HG02623 (cell line): ENCODE measurements around the gene FGF18.

ENCODE experiments used
- ATAC-seq: cut with Tn5 transposase; IDR thresholded peaks from one replicate; pipeline ENCODE4 v1.9.1; 2021; ENCODE audit warnings: moderate library complexity; ENCODE audit not compliant: unreplicated experiment

The FGF18 gene

DNA sequence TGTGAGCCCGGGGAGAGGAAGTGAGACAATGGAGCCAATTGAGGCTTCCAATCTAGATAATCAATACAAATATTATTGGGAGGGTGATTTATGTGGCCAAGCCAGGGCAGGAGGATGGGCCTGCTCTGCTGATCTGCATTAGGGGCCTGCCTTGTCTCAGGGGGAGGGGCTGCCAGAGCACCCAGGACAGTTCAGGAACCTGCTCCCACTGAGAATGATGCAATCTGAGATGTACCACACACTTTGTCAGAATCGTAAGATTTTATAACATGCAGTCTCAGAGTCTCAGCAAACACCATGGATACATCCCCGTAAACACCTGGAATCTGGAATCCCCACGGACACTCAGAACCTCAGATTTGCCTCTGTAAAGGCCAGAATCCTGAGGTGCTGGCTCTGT is 19.3 kb downstream of the FGF18 start:
- ATAC-seq = no peak

DNA sequence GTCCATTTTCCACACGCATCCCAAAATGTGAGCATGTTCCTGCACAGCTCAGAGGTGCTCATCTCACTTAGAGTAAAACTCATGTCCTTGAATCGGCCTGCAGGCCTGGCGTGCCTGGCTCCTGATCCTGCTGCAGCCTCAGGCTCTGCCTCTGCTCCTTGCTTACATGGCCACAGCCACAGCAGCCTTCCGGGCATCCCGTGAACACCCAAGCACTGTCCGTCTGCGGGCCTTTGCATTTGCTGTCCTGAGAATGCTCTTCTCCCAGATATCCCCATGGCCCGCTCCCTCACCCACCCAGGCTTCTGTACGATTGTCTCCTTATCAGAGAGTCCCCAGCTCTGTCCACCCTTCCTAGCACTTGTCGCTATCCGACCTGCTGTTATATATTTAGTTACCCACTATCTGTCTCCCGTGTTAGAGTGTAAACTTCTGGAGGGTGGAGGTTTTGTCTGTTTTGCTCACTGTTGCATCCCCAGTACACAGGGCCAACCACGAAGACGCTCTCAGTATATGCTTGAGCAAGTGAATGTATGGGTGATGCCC is 21.9 kb downstream of the FGF18 start:
- ATAC-seq = no peak

DNA sequence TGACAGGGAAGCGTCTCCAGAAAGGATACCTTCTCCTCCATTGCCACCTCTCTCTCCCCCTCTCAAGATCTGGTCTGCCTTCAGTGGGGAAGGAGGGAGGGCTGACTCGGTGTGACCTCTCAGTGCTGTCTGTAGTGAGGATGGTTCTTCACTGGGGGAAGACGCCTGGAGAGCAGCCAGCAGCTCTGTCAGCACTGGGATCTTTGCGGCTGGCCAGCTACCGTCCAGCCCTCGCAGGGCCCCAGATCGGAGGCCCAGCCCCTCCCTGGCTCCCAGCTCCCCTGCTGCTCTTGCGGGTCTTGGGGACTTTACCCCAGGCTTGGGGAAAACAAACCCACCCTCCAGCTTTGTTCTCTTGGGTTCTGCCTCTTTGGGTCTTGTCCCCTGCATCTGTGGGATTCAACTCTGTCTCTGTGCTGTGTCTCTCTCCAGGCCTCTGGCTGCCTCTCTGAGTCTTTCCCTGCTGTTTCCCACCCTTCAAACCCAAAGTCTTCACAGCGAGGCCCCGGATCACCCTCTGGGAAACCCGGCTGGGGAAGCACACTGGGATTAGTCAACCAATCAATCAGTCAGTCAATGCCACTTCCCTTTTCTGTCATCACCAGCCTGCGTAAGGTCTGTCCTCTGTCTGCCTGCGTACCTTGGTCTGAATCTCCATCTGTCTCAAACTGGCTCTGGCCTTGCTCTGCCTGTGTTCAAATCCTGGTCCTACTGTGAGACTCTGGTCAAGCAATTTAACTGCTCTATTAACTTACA is 23.0 kb downstream of the FGF18 start:
- ATAC-seq = no peak

DNA sequence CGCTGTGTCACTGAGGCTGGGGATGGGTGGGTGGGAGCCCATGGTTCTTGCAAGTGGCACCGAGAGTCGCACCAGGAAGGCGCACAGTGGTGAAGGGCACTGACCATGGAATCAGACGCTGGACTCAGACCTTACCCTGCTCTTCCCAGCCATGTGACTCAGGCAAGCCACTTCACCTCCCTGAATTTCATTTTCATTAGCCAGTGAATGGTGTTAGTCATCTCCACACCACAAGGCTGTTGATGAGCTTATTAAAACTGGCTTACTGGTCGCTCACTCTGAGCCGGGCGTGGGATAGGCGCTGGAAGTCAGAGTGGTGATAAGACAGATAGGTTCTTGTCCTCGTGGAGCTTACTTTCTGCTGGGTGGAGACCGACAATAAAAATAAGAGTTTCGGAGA is 25.1 kb downstream of the FGF18 start:
- ATAC-seq = no peak

DNA sequence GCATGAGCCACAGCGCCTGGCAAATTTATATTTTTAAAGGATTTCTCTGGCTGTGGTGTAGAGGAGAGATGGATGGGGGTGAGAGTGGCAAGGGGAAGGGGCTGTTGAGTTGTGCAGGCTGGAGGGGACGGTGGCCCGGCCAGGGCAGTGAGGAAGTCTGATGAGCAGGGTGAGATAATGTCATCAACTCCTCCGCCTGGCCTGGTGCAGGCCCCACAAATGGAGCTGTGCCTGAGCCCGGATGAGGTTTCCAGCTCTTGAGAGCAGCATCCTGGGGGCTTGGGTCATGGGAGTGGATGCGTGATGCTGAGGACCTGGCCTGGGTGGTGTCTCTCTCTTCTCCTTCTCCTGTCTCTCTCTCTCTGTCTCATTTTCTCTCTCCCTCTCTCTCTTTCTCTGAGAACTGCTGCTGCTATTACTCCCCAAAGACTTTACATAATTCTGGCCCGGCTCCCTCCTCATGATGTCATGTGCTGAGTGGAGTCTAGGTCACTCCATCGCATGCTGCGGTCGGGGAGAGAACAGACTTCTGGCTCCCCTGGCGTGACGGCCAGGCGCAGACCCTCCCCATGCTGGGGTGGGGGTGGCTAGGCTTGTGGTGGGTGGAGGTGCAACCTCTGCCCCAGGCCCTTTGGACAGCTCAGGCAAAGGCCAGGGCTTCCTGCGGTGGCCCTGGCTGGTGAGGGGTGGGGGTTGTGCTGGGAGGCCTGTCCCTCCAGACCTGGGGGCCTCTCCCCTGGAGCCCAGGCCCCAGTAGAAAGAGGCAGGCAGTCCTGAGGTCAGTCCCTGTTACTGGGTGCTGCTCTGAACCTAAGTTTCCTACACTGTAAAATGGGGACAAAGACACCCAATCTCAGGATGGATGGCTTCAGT is 26.4 kb downstream of the FGF18 start:
- ATAC-seq = no peak

DNA sequence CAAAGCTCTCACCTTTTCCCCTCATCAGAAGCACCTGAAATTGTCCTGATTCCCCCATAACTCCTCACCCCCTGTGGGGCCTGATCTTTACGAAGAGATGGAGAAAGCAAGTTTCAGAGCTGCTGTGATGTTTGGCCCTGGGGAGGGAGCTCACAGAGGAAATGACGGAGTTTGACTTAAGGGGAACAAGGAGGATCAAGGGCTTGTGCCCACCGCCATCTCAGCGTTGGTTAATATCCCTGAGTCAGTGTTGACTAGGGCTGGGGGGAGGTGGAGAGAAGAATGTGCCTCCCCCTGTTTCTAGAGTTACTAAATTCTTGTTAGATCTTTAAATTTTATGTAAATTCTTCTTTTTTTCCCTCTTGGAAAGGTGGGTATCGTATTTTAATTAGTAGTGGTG is 27.8 kb downstream of the FGF18 start:
- ATAC-seq = no peak

DNA sequence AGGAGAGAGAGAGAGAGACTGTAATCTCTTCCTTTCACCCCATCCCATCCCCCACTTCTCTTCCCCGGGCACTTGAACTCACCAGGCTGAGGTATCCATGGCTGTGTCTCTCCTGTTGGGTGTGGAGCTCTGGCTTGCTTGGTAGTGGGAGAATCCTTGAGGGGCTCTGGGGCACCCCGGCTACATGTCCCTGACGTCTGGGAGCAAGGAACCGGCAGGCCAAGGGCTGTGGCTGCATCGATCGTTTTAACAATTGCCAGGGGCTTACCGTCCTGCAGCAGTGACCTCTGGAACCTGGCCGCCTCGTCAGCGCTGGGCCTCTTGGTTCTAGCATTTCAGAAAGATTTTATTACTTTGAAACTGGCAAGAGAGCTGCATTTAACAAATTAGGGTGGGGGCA is 30.0 kb downstream of the FGF18 start:
- no peak for ATAC-seq

DNA sequence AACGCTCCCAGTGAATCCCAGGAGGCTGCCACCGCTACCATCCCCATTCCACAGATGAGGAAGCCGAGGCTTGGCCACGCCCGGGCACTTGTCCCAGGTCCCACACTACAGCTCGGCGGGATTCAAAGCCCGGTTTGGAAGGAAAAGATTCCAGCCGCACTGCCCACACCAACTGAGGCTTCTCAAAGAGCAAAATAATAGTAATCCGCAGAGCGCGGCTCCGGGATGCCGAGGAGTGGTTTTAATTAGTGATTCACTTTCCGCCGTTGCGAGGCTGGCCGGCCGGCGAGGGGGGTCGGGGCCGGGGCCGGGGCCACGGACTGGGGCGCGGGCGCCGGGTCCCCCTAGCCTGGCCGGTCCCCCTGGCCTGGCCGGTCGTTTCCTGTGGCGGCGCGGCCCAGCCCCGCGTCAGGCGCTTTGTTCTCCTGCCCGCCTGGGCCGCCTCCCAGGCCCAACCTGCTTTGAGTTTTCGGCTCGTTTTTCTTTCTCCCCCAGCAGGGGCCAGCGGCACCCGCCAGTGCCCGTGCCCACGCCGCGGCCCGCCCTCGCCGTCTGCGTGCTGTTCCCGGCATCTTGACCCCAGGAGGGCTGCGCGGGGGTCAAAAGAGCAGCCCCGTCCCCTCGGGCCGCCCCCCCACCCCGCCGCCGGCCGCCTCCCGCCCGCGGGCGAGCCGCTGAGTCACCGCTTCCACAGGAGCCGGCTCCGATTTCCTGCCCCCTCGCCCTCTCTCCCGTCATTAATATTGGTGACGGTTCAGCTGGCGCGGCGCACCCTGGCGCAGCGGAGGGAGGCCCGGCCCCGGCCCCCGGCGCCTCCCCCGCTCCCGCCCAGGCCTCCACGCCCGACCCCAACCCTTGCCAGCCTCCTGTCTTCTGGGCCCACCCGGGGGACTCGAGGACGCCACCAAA is 31.2 kb downstream of the FGF18 start:
- no peak for ATAC-seq

DNA sequence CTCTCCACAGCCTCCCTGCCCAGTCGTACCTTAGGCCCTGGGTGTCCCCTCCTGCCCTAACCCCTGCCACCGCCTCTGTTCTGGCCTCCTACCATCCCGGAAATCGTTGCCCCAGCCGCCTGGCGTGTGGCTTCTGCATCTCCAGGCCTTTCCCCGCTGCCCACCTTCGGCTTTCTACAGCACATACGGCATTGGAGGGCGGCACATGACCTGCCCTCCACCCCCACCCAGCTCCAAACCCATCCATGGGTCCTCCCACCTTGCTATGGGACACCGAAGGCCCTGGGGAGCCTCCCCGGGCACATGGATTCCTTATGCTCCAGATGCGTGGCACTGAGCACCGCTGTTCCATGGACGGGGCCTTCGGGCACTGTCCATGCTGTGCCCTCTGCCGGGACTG is 32.0 kb downstream of the FGF18 start:
- ATAC-seq = no peak

DNA sequence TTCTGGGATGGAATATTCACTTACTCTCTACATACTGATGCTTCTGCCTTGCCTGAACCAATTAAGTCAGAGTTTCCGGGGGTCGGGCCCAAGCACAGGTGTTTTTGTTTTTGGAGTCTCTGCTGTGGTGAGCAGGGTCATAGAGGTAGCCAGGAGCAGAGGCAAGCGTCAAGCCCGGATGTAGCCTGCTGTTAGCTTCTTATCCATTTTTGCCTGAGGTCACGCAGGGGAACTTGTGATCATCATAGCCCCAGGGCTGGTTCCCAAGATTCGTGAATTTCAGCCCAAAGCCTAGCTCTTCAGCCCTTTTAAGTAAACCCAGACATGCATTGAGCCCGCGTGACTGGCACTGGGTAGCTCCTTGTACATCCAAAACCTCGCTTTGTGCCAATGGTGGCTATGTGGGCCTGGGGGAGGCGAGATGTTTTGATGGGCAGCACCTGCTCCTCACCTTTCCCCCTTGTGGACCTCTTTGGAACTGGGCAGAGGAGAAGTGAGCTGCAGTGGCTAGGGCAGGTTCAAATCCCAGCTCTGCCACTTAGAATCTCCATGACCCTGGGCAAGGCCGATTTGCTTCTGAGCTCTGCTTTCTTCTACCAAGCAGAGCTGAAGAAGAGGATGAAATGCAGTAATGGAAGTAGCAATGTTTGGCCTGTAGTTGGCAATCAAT is 33.7 kb downstream of the FGF18 start:
- ATAC-seq = no peak

DNA sequence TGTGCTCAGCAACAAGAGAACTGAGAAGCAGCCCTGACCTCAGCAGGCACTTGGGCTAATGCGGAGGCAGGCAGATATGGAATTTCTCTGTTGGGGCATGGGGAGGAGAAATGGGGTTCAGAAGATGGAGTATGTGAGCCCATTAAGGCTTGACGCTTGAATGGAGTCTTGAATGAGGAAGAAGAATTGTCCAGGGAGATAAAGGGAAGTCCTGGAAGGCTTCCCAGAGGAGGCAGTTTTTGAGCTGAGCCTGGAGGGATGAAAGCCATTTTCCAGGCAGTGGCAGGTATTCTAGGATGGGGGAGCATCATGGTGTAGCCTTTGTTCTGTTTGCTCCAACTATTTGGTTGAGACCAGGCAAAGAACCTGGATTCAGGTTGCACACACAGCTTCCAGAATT is 34.5 kb downstream of the FGF18 start:
- ATAC-seq = no peak

DNA sequence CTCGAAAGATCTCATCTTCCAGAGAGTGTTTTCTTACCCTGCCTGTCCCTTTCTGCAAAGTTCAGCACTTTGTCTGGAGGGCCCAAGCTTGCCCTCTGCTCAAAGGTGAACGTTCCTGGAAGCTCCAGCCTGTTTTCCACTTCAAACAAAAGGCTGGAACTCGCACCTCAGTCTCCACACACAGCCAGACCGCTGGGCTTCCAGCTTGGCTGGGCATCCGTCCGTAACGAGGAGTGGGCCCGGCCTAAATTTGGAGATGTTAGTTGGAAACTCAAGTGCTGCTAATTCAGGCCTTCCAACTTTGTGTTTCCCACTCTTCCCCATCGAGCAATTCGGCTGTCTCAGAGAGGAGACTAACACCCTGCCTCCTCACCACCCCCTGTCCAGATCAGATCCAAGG is 35.1 kb downstream of the FGF18 start:
- ATAC-seq = no peak

DNA sequence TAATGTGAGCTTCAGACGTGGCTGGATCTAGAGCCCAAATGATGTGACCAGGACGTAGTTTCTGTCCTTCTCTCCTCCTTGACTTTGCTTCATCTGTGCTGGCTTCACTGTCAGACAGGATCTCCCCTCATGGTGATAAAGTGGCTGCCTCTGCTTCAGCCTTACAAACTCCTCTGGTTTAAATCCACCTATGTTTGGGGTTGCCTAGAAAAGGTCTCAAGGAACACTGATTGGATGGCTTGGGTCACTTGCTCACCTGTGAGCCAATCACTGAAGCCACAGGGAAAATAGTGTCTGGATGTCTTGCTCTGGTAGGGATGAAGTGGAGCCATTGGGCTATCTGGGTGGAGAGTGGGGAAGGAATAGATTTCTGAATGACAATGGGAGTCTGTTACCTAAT is 36.1 kb downstream of the FGF18 start:
- ATAC-seq = no peak

DNA sequence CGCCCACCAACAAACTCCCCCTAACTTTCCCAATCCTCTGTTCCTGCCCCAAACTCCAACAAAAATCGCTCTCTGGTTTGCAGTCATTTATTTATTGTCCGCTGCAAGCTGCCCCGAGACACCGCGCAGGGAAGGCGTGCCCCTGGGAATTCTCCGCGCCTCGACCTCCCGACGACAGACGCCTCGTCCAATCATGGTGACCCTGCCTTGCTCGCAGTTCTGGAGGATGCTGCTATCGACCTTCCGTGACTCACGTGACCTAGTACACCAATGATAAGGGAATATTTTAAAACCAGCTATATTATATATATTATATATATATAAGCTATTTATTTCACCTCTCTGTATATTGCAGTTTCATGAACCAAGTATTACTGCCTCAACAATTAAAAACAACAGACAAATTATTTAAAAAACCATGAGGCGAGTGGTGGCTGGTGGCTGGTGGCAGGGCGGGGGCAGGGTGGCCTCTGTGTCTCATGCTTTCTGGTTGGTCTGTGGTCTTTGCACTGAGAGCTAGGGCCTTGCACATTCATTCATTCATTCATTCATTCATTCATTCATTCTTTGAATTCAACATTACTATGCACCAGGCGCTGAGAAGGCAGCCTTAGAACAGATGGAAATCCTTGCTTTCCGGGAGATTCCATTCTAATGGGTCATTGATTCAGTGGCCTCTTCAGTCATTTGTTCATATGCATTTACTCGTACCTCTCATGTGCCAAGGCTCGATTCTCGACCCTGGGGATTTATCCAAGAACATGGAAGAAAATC is 37.9 kb downstream of the FGF18 start:
- ATAC-seq = no peak

DNA sequence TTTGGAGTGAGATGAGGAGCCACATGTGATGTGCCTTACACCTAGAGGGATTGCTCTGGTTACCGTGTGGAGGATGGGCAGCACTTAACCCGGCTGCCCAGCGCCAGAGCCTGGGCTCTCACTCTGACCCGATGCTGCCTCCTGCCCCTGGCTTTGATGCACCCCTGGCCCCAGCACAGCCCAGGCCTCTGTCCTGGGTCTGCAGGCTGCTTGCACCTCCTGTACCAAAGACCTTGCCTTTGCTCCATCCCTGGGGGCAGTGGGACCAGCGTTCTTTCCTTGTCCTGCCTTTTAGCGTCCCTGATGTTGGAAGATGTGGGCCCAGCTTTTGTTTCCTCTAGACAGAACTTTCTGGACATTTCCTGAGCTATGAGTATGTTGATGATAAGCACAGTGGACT is 40.4 kb downstream of the FGF18 start:
- no peak for ATAC-seq

DNA sequence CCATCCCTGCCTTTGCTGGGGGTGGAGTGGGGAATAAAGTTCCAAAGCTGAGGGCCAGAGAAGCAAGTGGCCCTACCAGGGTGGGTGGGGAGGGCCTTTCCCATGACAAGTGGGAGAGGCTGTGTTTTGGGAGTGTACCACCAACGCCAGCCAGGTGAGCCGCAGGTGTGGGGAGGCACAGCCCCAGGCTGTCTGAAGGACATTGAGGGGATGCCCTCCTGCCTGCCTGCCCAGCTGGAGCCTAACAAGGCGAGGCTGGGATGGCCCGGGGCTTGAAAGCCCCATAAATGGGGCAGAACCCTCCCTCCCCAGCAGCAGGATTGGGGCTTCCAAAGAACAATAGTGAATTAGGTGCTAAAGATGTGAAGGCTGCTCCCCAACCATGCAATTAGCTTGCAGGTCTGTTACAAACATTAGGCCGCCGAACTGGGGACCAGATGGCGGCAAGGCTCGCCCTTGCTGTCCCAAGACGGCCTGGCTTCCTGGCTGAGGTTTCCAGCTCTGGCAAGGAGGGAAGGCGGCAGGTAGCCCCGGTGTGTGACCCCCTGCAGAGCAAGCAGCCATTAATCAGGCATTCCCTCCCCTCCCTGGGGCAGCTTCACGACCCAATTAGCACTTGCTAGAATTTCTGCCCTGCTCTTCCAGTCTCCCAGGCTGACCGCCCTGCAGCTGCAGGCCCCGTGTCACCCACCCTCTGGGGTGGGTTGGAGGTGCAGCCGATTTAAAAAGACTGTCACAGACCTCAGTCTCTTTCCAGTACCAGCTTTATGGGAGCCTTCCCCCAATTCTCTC is 42.9 kb downstream of the FGF18 start:
- no peak for ATAC-seq

DNA sequence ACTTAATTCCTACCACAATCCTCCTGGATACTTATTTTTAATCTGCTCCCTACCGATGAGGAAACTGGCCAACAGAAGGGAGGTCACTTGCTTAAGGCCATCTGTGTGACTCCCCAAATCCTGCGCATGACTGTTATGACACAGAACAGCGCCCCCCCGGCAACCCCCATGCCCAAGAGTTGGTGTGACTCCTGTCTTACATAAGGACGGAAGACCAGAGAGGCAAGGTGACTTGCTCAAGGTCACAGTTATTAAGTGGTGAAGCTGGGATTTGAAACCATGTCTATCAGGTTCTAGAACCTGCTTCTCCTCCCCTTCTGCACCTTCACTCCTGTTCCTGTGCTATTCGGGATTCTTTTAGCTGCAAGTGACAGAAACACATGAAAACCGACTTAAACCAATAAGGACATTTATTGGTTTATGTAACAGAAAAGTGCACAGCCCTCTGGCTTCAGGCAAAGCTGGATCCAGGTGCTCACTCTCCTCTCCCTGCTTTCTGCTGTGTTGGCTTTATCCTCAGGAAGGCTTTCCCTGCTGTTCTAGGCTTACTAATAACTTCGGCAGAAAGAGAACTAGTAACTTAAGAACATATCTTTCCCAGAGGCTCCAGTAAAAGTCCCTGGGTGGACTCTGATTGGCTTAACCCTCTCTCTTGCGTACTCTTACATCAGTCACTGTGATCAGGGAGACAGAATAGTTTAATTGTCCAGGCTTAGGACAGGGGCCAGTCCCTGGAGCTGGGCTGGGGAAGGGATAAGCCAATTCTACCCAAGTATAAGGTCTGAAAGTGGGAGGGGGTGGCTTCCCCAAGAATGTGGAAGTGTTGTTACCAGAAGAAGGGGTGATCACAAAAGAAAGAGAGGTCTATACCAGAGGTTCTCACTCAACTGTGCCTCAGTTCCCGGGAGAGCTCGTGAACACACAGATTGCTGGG is 43.7 kb downstream of the FGF18 start:
- ATAC-seq = no peak

DNA sequence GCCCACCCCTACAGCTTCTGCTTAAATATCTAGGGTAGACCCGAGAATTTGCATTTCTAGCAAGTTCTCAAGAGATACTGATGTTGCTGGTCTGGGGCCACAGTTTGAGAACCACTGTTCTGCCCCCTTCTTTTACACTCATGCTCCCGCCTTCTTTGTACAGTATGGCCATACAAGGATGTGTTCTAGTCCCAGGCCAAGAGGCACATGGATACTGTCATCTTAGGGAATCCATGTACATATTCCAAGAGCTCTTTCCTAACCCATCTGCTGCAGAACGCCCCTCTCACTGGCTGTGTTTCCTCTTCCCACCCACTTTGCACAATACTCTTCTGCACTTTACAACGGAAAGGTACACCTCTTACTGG is 44.4 kb downstream of the FGF18 start:
- no peak for ATAC-seq
